WI38 (cell line): ENCODE measurements around the gene HERC4.
"Not testable (repeated sequence)": the region's sequence is repeated elsewhere in the genome, so short reads cannot be mapped to it uniquely, and the experiment has no call there.

Experiments
- H3K4me3 ChIP-seq: 2 replicates; pipeline ENCODE4 v1.5.1; 2011; ENCODE audit warnings: low read depth, mild to moderate bottlenecking, control low read depth, low read length
- CTCF ChIP-seq: IDR thresholded peaks from 2 replicates; pipeline ENCODE4 v1.5.1; 2012; ENCODE audit warnings: low read depth, mild to moderate bottlenecking, control low read depth, low read length

Gene HERC4

DNA sequence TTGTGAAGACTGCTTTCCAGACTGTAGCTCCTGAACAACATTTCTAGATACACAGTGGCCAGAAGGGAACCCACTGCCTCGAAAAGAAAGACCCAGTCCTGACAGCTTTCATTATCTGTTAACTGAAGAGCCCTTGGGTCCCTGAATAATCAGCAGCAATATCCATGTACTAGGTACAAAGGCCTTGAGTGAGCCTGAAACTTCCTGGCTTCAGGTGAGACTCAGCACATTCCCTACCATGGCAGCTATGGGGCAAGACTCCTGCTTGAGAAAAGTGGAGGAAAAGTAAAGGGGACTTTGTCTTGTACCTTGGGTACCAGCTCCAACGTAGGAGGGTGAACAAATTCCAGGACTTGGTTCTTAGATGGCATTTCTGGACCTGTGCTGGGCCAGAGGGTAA, 97.8 kb downstream of the HERC4 start:
- TF ChIP-seq CTCF, result no peak
- H3K4me3 ChIP-seq, result no peak overlapping the region

GRCh38 chr10:67976292-67977245, 98.5 kb downstream of the HERC4 start:
- H3K4me3 ChIP-seq, result no peak overlapping the region
- no peak for TF ChIP-seq CTCF

DNA sequence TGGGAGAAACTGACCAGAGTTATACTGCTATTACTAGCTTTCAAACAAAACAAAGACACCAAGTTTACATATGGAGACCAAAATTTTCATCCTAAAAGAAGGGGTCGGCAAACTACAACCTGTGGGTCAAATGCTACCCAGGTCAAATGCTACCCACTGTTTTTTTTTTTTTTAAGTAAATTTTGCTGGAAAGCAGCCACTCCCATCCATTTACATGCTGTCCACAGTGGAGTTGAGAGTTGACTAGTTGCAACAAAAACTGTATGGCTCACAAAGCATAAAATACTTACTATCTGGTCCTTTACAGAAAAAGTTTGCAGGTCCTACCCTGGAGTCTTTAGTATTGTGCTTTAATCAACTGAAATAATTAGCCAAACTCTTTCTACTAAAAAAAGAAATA, 99.2 kb downstream of the HERC4 start:
- no peak for TF ChIP-seq CTCF

GRCh38 chr10:67971311-67971710, 103.8 kb downstream of the HERC4 start:
- TF ChIP-seq CTCF, result no peak
- H3K4me3 ChIP-seq, result no peak overlapping the region

More for the DNA sequence above, 99.2 kb downstream of the HERC4 start:
- H3K4me3 ChIP-seq, result no peak overlapping the region

DNA sequence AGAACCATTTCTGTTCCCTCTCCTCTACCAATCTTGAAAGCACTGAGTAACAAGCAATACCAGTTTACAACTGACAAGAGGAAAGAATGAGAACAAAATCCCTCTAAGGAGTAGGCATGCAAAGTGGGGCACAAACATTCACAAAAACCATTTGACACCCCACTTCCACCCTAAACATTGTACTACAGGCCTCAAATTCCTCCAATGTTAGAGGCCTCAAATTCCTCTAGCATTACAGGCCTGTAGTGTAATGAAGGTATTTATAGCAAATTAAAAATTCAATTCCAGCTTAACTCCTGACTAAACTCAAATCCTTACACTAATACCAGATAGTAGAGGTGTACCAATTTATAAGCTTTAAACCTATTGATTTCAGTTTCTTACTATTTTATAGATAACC, 105.2 kb downstream of the HERC4 start:
- H3K4me3 ChIP-seq, result no peak overlapping the region
- no peak for TF ChIP-seq CTCF

DNA sequence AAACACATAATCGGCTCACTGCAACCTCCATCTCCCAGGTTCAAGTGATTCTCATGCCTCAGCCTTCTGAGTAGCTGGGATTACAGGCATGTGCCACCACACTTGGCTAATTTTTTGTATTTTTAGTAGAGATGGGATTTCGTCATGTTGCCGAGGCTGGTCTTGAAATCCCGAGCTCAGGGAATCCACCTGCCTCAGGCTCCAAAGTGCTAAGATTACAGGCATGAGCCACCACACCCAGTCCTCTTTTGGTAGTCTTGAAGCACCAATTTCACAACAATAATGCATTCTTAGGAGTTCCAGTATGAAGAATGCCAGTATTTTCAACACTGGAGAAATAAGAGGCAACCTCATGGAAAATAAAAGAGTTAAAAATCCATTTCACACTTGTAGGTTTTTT, 109.0 kb downstream of the HERC4 start:
- not testable (repeated sequence) for H3K4me3 ChIP-seq

DNA sequence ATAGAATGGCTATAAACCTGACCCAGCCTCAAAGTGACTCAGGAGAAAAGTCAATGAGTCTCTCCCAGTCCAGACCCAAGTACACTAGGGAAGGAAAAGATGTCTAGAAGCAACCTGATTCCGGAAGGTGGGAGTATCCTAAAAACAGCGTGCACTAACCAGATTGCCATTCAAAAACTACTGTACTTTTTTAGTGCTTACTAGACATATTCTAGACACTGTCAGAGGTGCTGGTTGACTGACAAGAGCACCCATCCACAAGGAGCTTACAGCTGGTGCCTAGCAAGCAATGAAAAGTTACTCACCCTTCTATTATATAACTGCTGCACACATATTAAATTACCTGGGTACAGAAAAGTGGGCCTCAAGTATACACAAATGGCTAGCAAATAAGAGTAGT, 109.6 kb downstream of the HERC4 start:
- no peak overlapping the region for H3K4me3 ChIP-seq
- TF ChIP-seq CTCF, result no peak
